Neural cell (in vitro differentiated cells): Measurements from ENCODE around the gene NTF3.

Experiments
- CTCF ChIP-seq: fragments of 450-650 bp; IDR thresholded peaks from 2 replicates; pipeline ENCODE4 v1.5.1; 2014; ENCODE audit warnings: antibody characterized with exemption, mild to moderate bottlenecking, moderate library complexity; ENCODE audit not compliant: poor library complexity, severe bottlenecking
- EP300 ChIP-seq: fragments of 450-650 bp; conservative IDR thresholded peaks from 2 replicates; pipeline ENCODE4 v1.6.1; 2014; ENCODE audit warnings: antibody characterized with exemption, mild to moderate bottlenecking, moderate library complexity; ENCODE audit not compliant: poor library complexity, severe bottlenecking
- EZH2 ChIP-seq: fragments of 200-600, 300-800 bp; shearing (Covaris generic), sonication (generic); IDR thresholded peaks from 2 replicates; pipeline ENCODE4 v1.6.1; 2014; ENCODE audit warnings: antibody characterized with exemption, low read length, borderline replicate concordance, mild to moderate bottlenecking; ENCODE audit not compliant: insufficient read depth, poor library complexity, severe bottlenecking
- MXI1 ChIP-seq: fragments of 450-650 bp; conservative IDR thresholded peaks from 2 replicates; pipeline ENCODE4 v1.6.1; 2014; ENCODE audit warnings: antibody characterized with exemption, mild to moderate bottlenecking; ENCODE audit not compliant: poor library complexity, severe bottlenecking
- POLR2AphosphoS5 ChIP-seq: IDR thresholded peaks from 2 replicates; pipeline ENCODE4 v1.6.1; 2012
- RAD21 ChIP-seq: fragments of 450-650 bp; conservative IDR thresholded peaks from 2 replicates; pipeline ENCODE4 v1.6.1; 2014; ENCODE audit warnings: antibody characterized with exemption, mild to moderate bottlenecking, moderate library complexity
- REST ChIP-seq: IDR thresholded peaks from 2 replicates; pipeline ENCODE4 v1.6.1; 2012; ENCODE audit warnings: borderline replicate concordance
- SMC3 ChIP-seq: fragments of 450-650 bp; conservative IDR thresholded peaks from 2 replicates; pipeline ENCODE4 v1.6.1; 2014; ENCODE audit warnings: antibody characterized with exemption, mild to moderate bottlenecking, moderate library complexity; ENCODE audit not compliant: poor library complexity
- TAF1 ChIP-seq: IDR thresholded peaks from 2 replicates; pipeline ENCODE4 v1.6.1; 2012; ENCODE audit warnings: low read depth

- TF ChIP-seq SMC3: no peak
- TF ChIP-seq CTCF: no peak
- TF ChIP-seq EZH2: no peak
- TF ChIP-seq POLR2AphosphoS5: no peak
- no peak for TF ChIP-seq EP300
- TF ChIP-seq REST: no peak
- TF ChIP-seq TAF1: no peak
- no peak for TF ChIP-seq MXI1
- no peak for TF ChIP-seq RAD21
These were observed 41.8 kb downstream of the NTF3 start for GRCh38 chr12:5473783-5474116.
